Liver (tissue), 9 donors: ENCODE data around the gene MVB12A. TPM values are rescaled to one million over a fixed set of nuclear protein-coding genes. Genes with fewer than 3 reads are reported as not detected.
A peak's percentile ranks its signal among the peaks of the same experiment; 100 is the strongest.

Experiments used
- DNase-seq: peaks from one replicate; pipeline ENCODE4 v3.0.0-alpha.2; 2017; ENCODE audit warnings: low spot score
- H3K27ac ChIP-seq, 2 donors: one replicate each; pipeline ENCODE4 v1.7.0; 2013; ENCODE audit warnings: inconsistent platforms in 2 of 2, low read length in 2 of 2, control low read depth in 1 of 2, low read depth in 1 of 2, mild to moderate bottlenecking in 1 of 2
- H3K27me3 ChIP-seq, 4 donors: one replicate each; pipeline versions ENCODE4 v1.6.1 to v1.7.0; 2013; ENCODE audit warnings: low read length in 3 of 4, inconsistent platforms in 1 of 4, mild to moderate bottlenecking in 1 of 4, moderate library complexity in 1 of 4; ENCODE audit not compliant: control insufficient read depth in 4 of 4, insufficient read depth in 4 of 4
- H3K36me3 ChIP-seq, 4 donors: one replicate each; pipeline versions ENCODE4 v1.6.1 to v1.7.0; 2013; ENCODE audit warnings: low read length in 3 of 4, mild to moderate bottlenecking in 3 of 4, low read depth in 1 of 4, moderate library complexity in 1 of 4; ENCODE audit not compliant: control insufficient read depth in 4 of 4, insufficient read depth in 3 of 4
- H3K4me1 ChIP-seq, 4 donors: one replicate each; pipeline versions ENCODE4 v1.6.1 to v1.7.0; 2013; ENCODE audit warnings: low read length in 3 of 4, mild to moderate bottlenecking in 3 of 4, moderate library complexity in 1 of 4; ENCODE audit not compliant: control insufficient read depth in 4 of 4, insufficient read depth in 4 of 4
- H3K4me3 ChIP-seq, 3 donors: one replicate each; pipeline versions ENCODE4 v1.6.1 to v1.7.0; 2013; ENCODE audit warnings: low read length in 3 of 3, control low read depth in 1 of 3, low read depth in 1 of 3, mild to moderate bottlenecking in 1 of 3
- H3K9ac ChIP-seq, 2 donors: one replicate each; pipeline ENCODE4 v1.7.0; 2013; ENCODE audit warnings: low read length in 2 of 2, mild to moderate bottlenecking in 2 of 2, moderate library complexity in 2 of 2, control low read depth in 1 of 2, low read depth in 1 of 2
- H3K9me3 ChIP-seq, 4 donors: one replicate each; pipeline versions ENCODE4 v1.6.1 to v1.7.0; 2013; ENCODE audit warnings: low read length in 3 of 4; ENCODE audit not compliant: control insufficient read depth in 4 of 4
- ATF3 ChIP-seq: IDR thresholded peaks from 2 replicates; pipeline ENCODE4 v1.6.1; 2016; ENCODE audit warnings: antibody characterized with exemption
- CTCF ChIP-seq: fragments of 150-350 bp; IDR thresholded peaks from 2 replicates; pipeline ENCODE4 v1.5.1; 2017; ENCODE audit warnings: improper control_type of control experiment, low read depth, low read length; ENCODE audit not compliant: missing input control
- EGR1 ChIP-seq, 2 donors: IDR thresholded peaks; 2 replicates each; pipeline ENCODE4 v1.6.1; 2016 to 2018; ENCODE audit warnings: antibody characterized with exemption in 2 of 2, low read depth in 2 of 2
- FOXA1 ChIP-seq: IDR thresholded peaks from 2 replicates; pipeline ENCODE4 v1.6.1; 2016; ENCODE audit warnings: antibody characterized with exemption
- FOXA2 ChIP-seq: IDR thresholded peaks from 2 replicates; pipeline ENCODE4 v1.6.1; 2016; ENCODE audit warnings: antibody characterized with exemption
- GABPA ChIP-seq, 2 donors: IDR thresholded peaks in 1 of 2; conservative IDR thresholded peaks in 1 of 2; 2 replicates each; pipeline ENCODE4 v1.6.1; 2016; ENCODE audit warnings: antibody characterized with exemption in 2 of 2, mild to moderate bottlenecking in 1 of 2, moderate library complexity in 1 of 2
- HNF4A ChIP-seq, 2 donors: conservative IDR thresholded peaks; 2 replicates each; pipeline ENCODE4 v1.6.1; 2016; ENCODE audit warnings: antibody characterized with exemption in 2 of 2, mild to moderate bottlenecking in 2 of 2
- HNF4G ChIP-seq: IDR thresholded peaks from 2 replicates; pipeline ENCODE4 v1.6.1; 2016; ENCODE audit warnings: antibody characterized with exemption
- JUND ChIP-seq, 2 donors: IDR thresholded peaks; 2 replicates each; pipeline ENCODE4 v1.6.1; 2016; ENCODE audit warnings: antibody characterized with exemption in 2 of 2
- MAX ChIP-seq: IDR thresholded peaks from 2 replicates; pipeline ENCODE4 v1.6.1; 2016; ENCODE audit warnings: antibody characterized with exemption
- NR2F2 ChIP-seq: IDR thresholded peaks from 2 replicates; pipeline ENCODE4 v1.6.1; 2016; ENCODE audit warnings: antibody characterized with exemption
- RAD21 ChIP-seq, 2 donors: IDR thresholded peaks; 2 replicates each; pipeline ENCODE4 v1.6.1; 2016; ENCODE audit warnings: antibody characterized with exemption in 2 of 2, mild to moderate bottlenecking in 2 of 2
- REST ChIP-seq: IDR thresholded peaks from 2 replicates; pipeline ENCODE4 v1.6.1; 2016; ENCODE audit warnings: antibody characterized with exemption, mild to moderate bottlenecking
- RXRA ChIP-seq, 2 donors: IDR thresholded peaks; 2 replicates each; pipeline ENCODE4 v1.6.1; 2017 to 2018; ENCODE audit warnings: antibody characterized with exemption in 2 of 2, mild to moderate bottlenecking in 1 of 2
- SP1 ChIP-seq: IDR thresholded peaks from 2 replicates; pipeline ENCODE4 v1.6.1; 2018; ENCODE audit warnings: antibody characterized with exemption, mild to moderate bottlenecking
- TAF1 ChIP-seq: conservative IDR thresholded peaks from 2 replicates; pipeline ENCODE4 v1.6.1; 2016; ENCODE audit warnings: antibody characterized with exemption, mild to moderate bottlenecking
- YY1 ChIP-seq: IDR thresholded peaks from 2 replicates; pipeline ENCODE4 v1.6.1; 2016; ENCODE audit warnings: antibody characterized with exemption, mild to moderate bottlenecking
- ZBTB33 ChIP-seq: IDR thresholded peaks from 2 replicates; pipeline ENCODE4 v1.6.1; 2016; ENCODE audit warnings: antibody characterized with exemption
- WGBS: extraction: QIAGEN DNeasy Blood & Tissue Kit; methylation state at CpG from one replicate; pipeline ENCODE4 v1.1.7; 2013; 5-methylcytosine and 5-hydroxymethylcytosine counted together
- polyA plus RNA-seq, 2 donors: library from polyadenylated mRNA; stranded (reverse) in 1 of 2; unstranded in 1 of 2; fragments of 200-250 nt in 1 of 2; fragments of >200 nt in 1 of 2; fragmentation: Nextera tagmentation in 1 of 2; extraction: Ambion mirVana in 1 of 2; gene quantifications; one replicate each; pipeline versions ENCODE4 v1.2.1 to v1.2.3, GENCODE V29; 2013 to 2015
- total RNA-seq, 2 donors: library from RNA; depleted of rRNA; stranded (reverse); fragments of >200 nt; gene quantifications; one replicate each; pipeline ENCODE4 v1.2.3, GENCODE V29; 2014
- donor health status: healthy.
- donor health status: healthy.
- donor health status: healthy.
- donor health status: healthy.
- donor health status: healthy.

MVB12A gene
- total and polyA plus RNA-seq, 4 donors: 9.8 to 22.8 (median 15.8) TPM

- Histone ChIP-seq H3K4me1 (peaks cover 0 to 30% (median 21%) of the 10 kb centered on the region in 4 donors), H3K9me3 (no peaks in the 10 kb centered on the region), H3K36me3 (peaks cover 0 to 10% (median 2%) of the 10 kb centered on the region in 4 donors), H3K4me3 (peak overlapping the region in 1 of 3 donors; percentile 75), H3K27me3 (no peaks in the 10 kb centered on the region), H3K9ac (no peak overlapping the region), H3K27ac (no peak overlapping the region)
- TF ChIP-seq RXRA (IDR thresholded peaks at IDR 0.05) (no peak), MAX (no peak), CTCF (no peak), SP1 (no peak), ATF3 (no peak), RAD21 (IDR thresholded peaks at IDR 0.05) (no peak)
- 49% methylated on average over 36 of the region's 36 CpGs for WGBS
- DNase-seq: peak; percentile 75
Observed at GRCh38 chr19:17402982-17403855, 16.6 kb upstream of the MVB12A start.

GRCh38 chr19:17404015-17404414 is 15.8 kb upstream of the MVB12A start:
- WGBS: 79% methylated on average over 6 of the region's 6 CpGs
- no peak for TF ChIP-seq SP1
- no peak for TF ChIP-seq YY1
- no peak for TF ChIP-seq NR2F2
- no peak for TF ChIP-seq REST
- no peak for TF ChIP-seq RAD21 (IDR thresholded peaks at IDR 0.05)
- TF ChIP-seq CTCF: no peak
- no peak for TF ChIP-seq FOXA1
- TF ChIP-seq HNF4A (conservative IDR thresholded peaks at IDR 0.05): no peak
- no peak for TF ChIP-seq JUND (IDR thresholded peaks at IDR 0.05)
- TF ChIP-seq EGR1 (IDR thresholded peaks at IDR 0.05; ENCODE audit: low read depth in 2 of 2): no peak
- no peak for TF ChIP-seq RXRA (IDR thresholded peaks at IDR 0.05)
- TF ChIP-seq ZBTB33: no peak
- TF ChIP-seq GABPA (IDR thresholded peaks at IDR 0.05 in 1 of 2, conservative IDR thresholded peaks at IDR 0.05 in 1 of 2): no peak
- no peak for TF ChIP-seq FOXA2
- no peak for TF ChIP-seq HNF4G
- TF ChIP-seq ATF3: no peak
- no peak for TF ChIP-seq MAX
- no peak for TF ChIP-seq TAF1

More at GRCh38 chr19:17404015-17404414, 15.8 kb upstream of the MVB12A start:
- Histone ChIP-seq H3K4me1 (peaks cover 0 to 30% (median 21%) of the 10 kb centered on the region in 4 donors), H3K27ac (peak overlapping the region; percentile 95 to 96), H3K9me3 (no peaks in the 10 kb centered on the region), H3K9ac (no peak overlapping the region), H3K27me3 (no peaks in the 10 kb centered on the region), H3K4me3 (peak overlapping the region; percentile 46 to 75 (median 69)), H3K36me3 (peaks cover 0 to 10% (median 2%) of the 10 kb centered on the region in 4 donors)
- DNase-seq: no peak
